K562 (cell line): ENCODE measurements around the gene MRPL10. TPM values are rescaled to one million over a fixed set of nuclear protein-coding genes. Genes with fewer than 3 reads are reported as not detected.
A peak's percentile ranks its signal among the peaks of the same experiment; 100 is the strongest.

Source experiments
- ATF7 ChIP-seq: fragments of 450-650 bp; IDR thresholded peaks from 2 replicates; pipeline ENCODE4 v1.7.1; 2014; ENCODE audit warnings: mild to moderate bottlenecking, moderate library complexity
- CBFB ChIP-seq: sonication (generic); formaldehyde crosslinking; IDR thresholded peaks from 2 replicates; pipeline ENCODE4 v1.4.0; 2020; ENCODE audit warnings: mild to moderate bottlenecking, missing genetic modification reagents
- CHAMP1 ChIP-seq: fragments of 450-650 bp; IDR thresholded peaks from 2 replicates; pipeline ENCODE4 v1.6.1; 2016; ENCODE audit warnings: mild to moderate bottlenecking
- CREBBP ChIP-seq: IDR thresholded peaks from one replicate; pipeline ENCODE4 v1.6.1; 2012; ENCODE audit warnings: low read depth, mild to moderate bottlenecking, control low read depth, inconsistent platforms, low read length
- ELK1 ChIP-seq: sonication (generic); formaldehyde crosslinking; IDR thresholded peaks from 2 replicates; pipeline ENCODE4 v1.8.1; 2022; ENCODE audit warnings: missing genetic modification reagents
- HNRNPUL1 ChIP-seq: fragments of 200-400 bp; formaldehyde crosslinking; IDR thresholded peaks from 2 replicates; pipeline ENCODE4 v1.6.1; 2017; ENCODE audit warnings: low read length
- HSF4 ChIP-seq: fragments of 250-450 bp; sonication (Bioruptor Pico); IDR thresholded peaks from 2 replicates; pipeline ENCODE4 v2.1.2; 2022; ENCODE audit warnings: mild to moderate bottlenecking, moderate library complexity, borderline replicate concordance
- MED1 ChIP-seq: sonication (generic); formaldehyde crosslinking; IDR thresholded peaks from 2 replicates; pipeline ENCODE4 v1.8.1; 2023; ENCODE audit warnings: missing genetic modification reagents, borderline replicate concordance
- NEUROD1 ChIP-seq: fragments of 150-350 bp; IDR thresholded peaks from 2 replicates; pipeline ENCODE4 v1.6.1; 2014; ENCODE audit warnings: borderline replicate concordance, low read length, low read depth; ENCODE audit not compliant: partially characterized antibody
- NFXL1 ChIP-seq: fragments of 450-650 bp; formaldehyde crosslinking; IDR thresholded peaks from 2 replicates; pipeline ENCODE4 v1.4.0; 2021; ENCODE audit warnings: mild to moderate bottlenecking
- RBFOX2 ChIP-seq: fragments of 200-400 bp; formaldehyde crosslinking; IDR thresholded peaks from 2 replicates; pipeline ENCODE4 v1.6.1; 2017; ENCODE audit warnings: low read depth, mild to moderate bottlenecking, low read length, moderate library complexity
- RBM25 ChIP-seq: fragments of 200-400 bp; formaldehyde crosslinking; IDR thresholded peaks from 2 replicates; pipeline ENCODE4 v1.6.1; 2018; ENCODE audit warnings: low read length, low read depth, moderate library complexity; ENCODE audit not compliant: severe bottlenecking
- RBM34 ChIP-seq: fragments of 200-400 bp; formaldehyde crosslinking; IDR thresholded peaks from 2 replicates; pipeline ENCODE4 v1.6.1; 2018; ENCODE audit warnings: low read length, borderline replicate concordance; ENCODE audit not compliant: insufficient read depth
- SLC30A9 ChIP-seq: fragments of 250-450 bp; sonication (Bioruptor Pico); IDR thresholded peaks from 2 replicates; pipeline ENCODE4 v1.8.0; 2022; ENCODE audit warnings: mild to moderate bottlenecking, moderate library complexity
- SMARCB1 ChIP-seq: IDR thresholded peaks from 2 replicates; pipeline ENCODE4 v1.6.1; 2011; ENCODE audit warnings: improper control_type of control experiment, low read depth; ENCODE audit not compliant: insufficient read length
- SMC3 ChIP-seq: conservative IDR thresholded peaks from 2 replicates; pipeline ENCODE4 v1.6.1; 2011; ENCODE audit warnings: low read depth, low read length, improper control_type of control experiment; ENCODE audit not compliant: insufficient read depth
- STAT6 ChIP-seq: sonication (generic); formaldehyde crosslinking; IDR thresholded peaks from 2 replicates; pipeline ENCODE4 v1.8.1; 2023; ENCODE audit warnings: mild to moderate bottlenecking, missing genetic modification reagents
- TCF7L2 ChIP-seq: fragments of 150-350 bp; IDR thresholded peaks from 2 replicates; pipeline ENCODE4 v1.6.1; 2016; ENCODE audit warnings: low read depth, mild to moderate bottlenecking, low read length, moderate library complexity
- ZBTB12 ChIP-seq: fragments of 250-450 bp; sonication (Bioruptor Pico); IDR thresholded peaks from 2 replicates; pipeline ENCODE4 v1.4.0; 2020
- ZNF146 ChIP-seq: IDR thresholded peaks from one replicate; pipeline ENCODE4 v1.6.1; 2018; ENCODE audit warnings: missing compliant biosample characterization; ENCODE audit not compliant: unreplicated experiment
- ZNF507 ChIP-seq: conservative IDR thresholded peaks from 2 replicates; pipeline ENCODE4 v1.6.1; 2017; ENCODE audit warnings: missing genetic modification characterization, missing compliant biosample characterization
- ZNF75A ChIP-seq: fragments of 450-650 bp; formaldehyde crosslinking; IDR thresholded peaks from 2 replicates; pipeline ENCODE4 v1.4.0; 2020; ENCODE audit warnings: mild to moderate bottlenecking
- ZSCAN32 ChIP-seq: fragments of 450-650 bp; formaldehyde crosslinking; IDR thresholded peaks from 2 replicates; pipeline ENCODE4 v1.4.0; 2020; ENCODE audit warnings: mild to moderate bottlenecking, moderate library complexity
- polyA plus RNA-seq, 8 experiments: library from polyadenylated mRNA; depleted of rRNA in 4 of 8; stranded (reverse) in 5 of 8; unstranded in 3 of 8; fragments of >200 nt; fragmentation: Nextera tagmentation in 2 of 8; fragmentation: Illumina TruSeq in 1 of 8; extraction: Ambion mirVana in 2 of 8; extraction: Trizol in 1 of 8; gene quantifications; 2 replicates each; pipeline versions ENCODE4 v1.2.1 to v1.2.3, GENCODE V29; 2011 to 2014; ENCODE audit warnings: inconsistent platforms in 1 of 8, missing spikeins in 1 of 8
- total RNA-seq, 7 experiments: library from RNA; depleted of rRNA in 6 of 7; stranded (reverse); fragments of >200 nt in 6 of 7; fragmentation: Illumina TruSeq in 2 of 7; extraction: Trizol in 2 of 7; gene quantifications; 2 replicates each; pipeline versions ENCODE4 v1.2.1 to v1.2.3, GENCODE V29; 2011 to 2021; ENCODE audit warnings: low replicate concordance in 1 of 7

Gene MRPL10
- total and polyA plus RNA-seq, 9 of the 15 experiments (the other 6 are each of a cell fraction or from before 2014, with no cell fraction given), result 27.8 to 105 (median 67.3) TPM

- TF ChIP-seq HSF4 (CRISPR knock-in tag) (no peak), CBFB (CRISPR knock-in tag) (no peak), MED1 (no peak), STAT6 (CRISPR knock-in tag) (no peak), CHAMP1 (no peak), ZNF146 (CRISPR knock-in tag) (no peak), RBM25 (no peak), SMC3 (no peak), RBFOX2 (no peak), CREBBP (no peak), ZNF507 (tag) (no peak), ZNF75A (no peak), ATF7 (peak; percentile 54; the same call in 1 of the 2 replicates), ZSCAN32 (CRISPR knock-in tag) (no peak), SLC30A9 (CRISPR knock-in tag) (no peak), TCF7L2 (no peak), NFXL1 (CRISPR knock-in tag) (no peak), SMARCB1 (no peak), RBM34 (no peak), ZBTB12 (no peak), HNRNPUL1 (no peak), NEUROD1 (no peak), ELK1 (CRISPR knock-in tag) (no peak)
Measured at GRCh38 chr17:47810200-47810821, 21.0 kb downstream of the MRPL10 start (continued).
